HCT116 (cell line): ENCODE measurements around the gene RHD. TPM values are rescaled to one million over a fixed set of nuclear protein-coding genes. Genes with fewer than 3 reads are reported as not detected.

Experiments
- ATAC-seq: fragments of 200-7000 bp; cut with Tn5 transposase; 2 replicates; pipeline ENCODE4 v1.9.1; 2020; ENCODE audit warnings: mild to moderate bottlenecking, moderate library complexity
- BruUV-seq: library from RNA; stranded (reverse); fragments of 400-500 nt; replicated peaks from 2 replicates; lab custom pipeline; 2021; lab: Mats Ljungman, UMichigan
- CTCF ChIA-PET: fragments of 300-600 bp; sonication (Branson Sonifier 250); formaldehyde crosslinking; loops from one replicate; lab custom pipeline; 2021; ENCODE audit warnings: antibody characterized with exemption; lab: Charles Lee
- POLR2A ChIA-PET: fragments of 300-600, 350-600 bp; sonication (Branson Sonifier 250); formaldehyde crosslinking; loops from one replicate; lab custom pipeline; 2021; ENCODE audit warnings: antibody characterized with exemption; lab: Charles Lee
- RAD21 ChIA-PET, 2 experiments: fragments of 300-600 bp; sonication (Branson Sonifier 250); formaldehyde crosslinking; loops; one replicate each; lab custom pipeline; 2023; ENCODE audit warnings: low total read pairs in 2 of 2; ENCODE audit not compliant: uncharacterized antibody in 2 of 2, unreplicated experiment in 2 of 2, low non-redundant PET in 1 of 2; lab: Charles Lee
- DNase-seq: peaks from one replicate; pipeline ENCODE4 v3.0.0-alpha.2; 2010; ENCODE audit warnings: low read depth, low spot score
- H2AFZ ChIP-seq: fragments of 200-600 bp; shearing (Covaris generic), sonication (generic); 2 replicates; pipeline ENCODE4 v1.6.1; 2017; ENCODE audit warnings: low read depth, mixed run types, mixed read lengths, antibody characterized with exemption, low read length; ENCODE audit not compliant: poor library complexity, severe bottlenecking
- H3K27ac ChIP-seq: 2 replicates; pipeline ENCODE4 v1.5.1; 2012; ENCODE audit warnings: low read depth, low read length
- H3K27me3 ChIP-seq: fragments of 200-600 bp; sonication (generic); 2 replicates; pipeline ENCODE4 v1.6.1; 2016; ENCODE audit warnings: mixed run types, low read length, mixed read lengths; ENCODE audit not compliant: insufficient read depth
- H3K36me3 ChIP-seq, 2 experiments: fragments of 200-500 bp in 1 of 2; fragments of 200-600 bp in 1 of 2; sonication (Bioruptor generic) in 1 of 2; sonication (generic) in 1 of 2; 2 replicates each; pipeline versions ENCODE4 v1.5.1 to v1.6.1; 2014 to 2016; ENCODE audit warnings: low read length in 2 of 2, inconsistent platforms in 1 of 2, mixed read lengths in 1 of 2, mixed run types in 1 of 2; ENCODE audit not compliant: insufficient read depth in 2 of 2, control insufficient read depth in 1 of 2
- H3K4me1 ChIP-seq, 2 experiments: fragments of 200-600 bp in 1 of 2; sonication (generic) in 1 of 2; 2 replicates each; pipeline versions ENCODE4 v1.5.1 to v1.6.1; 2012 to 2017; ENCODE audit warnings: low read length in 2 of 2, inconsistent platforms in 1 of 2, mild to moderate bottlenecking in 1 of 2, mixed read lengths in 1 of 2, mixed run types in 1 of 2, moderate library complexity in 1 of 2; ENCODE audit not compliant: insufficient read depth in 2 of 2, control insufficient read depth in 1 of 2
- H3K4me2 ChIP-seq: fragments of 200-600 bp; sonication (generic); 2 replicates; pipeline ENCODE4 v1.6.1; 2017; ENCODE audit warnings: mixed run types, low read length, mixed read lengths
- H3K4me3 ChIP-seq, 2 experiments: fragments of 200-600 bp in 1 of 2; sonication (generic) in 1 of 2; replicated peaks in 1 of 2; 2 replicates each; pipeline ENCODE4 v1.5.1; 2011 to 2016; ENCODE audit warnings: low read length in 2 of 2, control low read depth in 1 of 2, low read depth in 1 of 2, mild to moderate bottlenecking in 1 of 2, mixed read lengths in 1 of 2, mixed run types in 1 of 2
- H3K79me2 ChIP-seq: fragments of 200-600 bp; sonication (generic); 2 replicates; pipeline ENCODE4 v1.6.1; 2017; ENCODE audit warnings: mild to moderate bottlenecking, mixed run types, low read length, moderate library complexity, mixed read lengths; ENCODE audit not compliant: insufficient read depth
- H3K9ac ChIP-seq: fragments of 200-600 bp; sonication (generic); 2 replicates; pipeline ENCODE4 v1.6.1; 2016; ENCODE audit warnings: low read length, mixed read lengths
- H3K9me2 ChIP-seq: fragments of 200-600 bp; sonication (generic), shearing (Covaris generic); 2 replicates; pipeline ENCODE4 v1.6.1; 2017; ENCODE audit warnings: mixed run types, mild to moderate bottlenecking, moderate library complexity; ENCODE audit not compliant: insufficient read depth
- H3K9me3 ChIP-seq, 2 experiments: fragments of 200-500 bp in 1 of 2; fragments of 200-600 bp in 1 of 2; sonication (Bioruptor generic) in 1 of 2; sonication (generic) in 1 of 2; 2 replicates each; pipeline ENCODE4 v1.6.1; 2014 to 2017; ENCODE audit warnings: low read length in 2 of 2, mixed read lengths in 2 of 2, inconsistent platforms in 1 of 2, low read depth in 1 of 2, mild to moderate bottlenecking in 1 of 2, mixed run types in 1 of 2, moderate library complexity in 1 of 2; ENCODE audit not compliant: control insufficient read depth in 1 of 2, insufficient read depth in 1 of 2
- H4K20me1 ChIP-seq: fragments of 200-600 bp; sonication (generic), shearing (Covaris generic); 2 replicates; pipeline ENCODE4 v1.6.1; 2017; ENCODE audit warnings: mixed run types, mild to moderate bottlenecking, moderate library complexity; ENCODE audit not compliant: insufficient read depth
- ATF3 ChIP-seq: IDR thresholded peaks from 2 replicates; pipeline ENCODE4 v1.6.1; 2012
- CBX3 ChIP-seq: IDR thresholded peaks from 2 replicates; pipeline ENCODE4 v1.6.1; 2012; ENCODE audit warnings: low read depth
- CEBPB ChIP-seq: IDR thresholded peaks from 2 replicates; pipeline ENCODE4 v1.6.1; 2012; ENCODE audit warnings: low read depth
- CTCF ChIP-seq, 3 experiments: fragments of 200-600 bp in 1 of 3; sonication (generic) in 1 of 3; IDR thresholded peaks in 2 of 3; conservative IDR thresholded peaks in 1 of 3; 2 replicates each; pipeline ENCODE4 v1.5.1; 2012 to 2017; ENCODE audit warnings: low read depth in 2 of 3, low read length in 2 of 3, antibody characterized with exemption in 1 of 3, borderline replicate concordance in 1 of 3, control low read depth in 1 of 3, mild to moderate bottlenecking in 1 of 3, mixed read lengths in 1 of 3, mixed run types in 1 of 3, moderate library complexity in 1 of 3; ENCODE audit not compliant: insufficient read depth in 1 of 3
- EGR1 ChIP-seq: IDR thresholded peaks from 2 replicates; pipeline ENCODE4 v1.6.1; 2012; ENCODE audit warnings: low read depth
- ELF1 ChIP-seq: IDR thresholded peaks from 2 replicates; pipeline ENCODE4 v1.6.1; 2012; ENCODE audit warnings: low read depth, borderline replicate concordance
- EZH2 ChIP-seq: fragments of 200-600 bp; sonication (generic); IDR thresholded peaks from 2 replicates; pipeline ENCODE4 v1.6.1; 2017; ENCODE audit warnings: antibody characterized with exemption, mixed run types
- FOSL1 ChIP-seq: IDR thresholded peaks from 2 replicates; pipeline ENCODE4 v1.6.1; 2012; ENCODE audit warnings: low read depth
- JUND ChIP-seq: IDR thresholded peaks from 2 replicates; pipeline ENCODE4 v1.6.1; 2012
- MAX ChIP-seq: IDR thresholded peaks from 2 replicates; pipeline ENCODE4 v1.6.1; 2012
- POLR2A ChIP-seq: IDR thresholded peaks from 2 replicates; pipeline ENCODE4 v1.7.0; 2011; ENCODE audit warnings: borderline replicate concordance; ENCODE audit not compliant: insufficient read depth, insufficient read length; ENCODE audit errors: extremely low read depth
- RAD21 ChIP-seq: IDR thresholded peaks from 2 replicates; pipeline ENCODE4 v1.6.1; 2012; ENCODE audit warnings: low read depth, mild to moderate bottlenecking
- REST ChIP-seq: IDR thresholded peaks from 2 replicates; pipeline ENCODE4 v1.6.1; 2012; ENCODE audit warnings: low read depth
- SP1 ChIP-seq: IDR thresholded peaks from 2 replicates; pipeline ENCODE4 v1.6.1; 2012; ENCODE audit warnings: low read depth
- SRF ChIP-seq: IDR thresholded peaks from 2 replicates; pipeline ENCODE4 v1.6.1; 2012; ENCODE audit warnings: low read depth
- TCF7L2 ChIP-seq: IDR thresholded peaks from 2 replicates; pipeline ENCODE4 v1.7.0; 2011; ENCODE audit warnings: borderline replicate concordance, inconsistent platforms; ENCODE audit not compliant: insufficient read depth, insufficient read length; ENCODE audit errors: extremely low read depth
- ZBTB33 ChIP-seq: IDR thresholded peaks from 2 replicates; pipeline ENCODE4 v1.6.1; 2011; ENCODE audit warnings: mild to moderate bottlenecking, low read length, moderate library complexity; ENCODE audit not compliant: insufficient replicate concordance; ENCODE audit errors: extremely low read depth
- ZFX ChIP-seq: fragments of 450-650 bp; IDR thresholded peaks from 2 replicates; pipeline ENCODE4 v1.6.1; 2017
- ZNF274 ChIP-seq: fragments of 200-500 bp; sonication (Bioruptor generic); IDR thresholded peaks from 2 replicates; pipeline ENCODE4 v1.6.1; 2014; ENCODE audit warnings: mild to moderate bottlenecking, low read depth, low read length, inconsistent platforms
- intact Hi-C: fragments of 100-400 bp; cut with micrococcal nuclease; formaldehyde crosslinking; loops from 2 replicates; pipeline ENCODE4 v1.10.0; 2022
- total RNA-seq: library from RNA; stranded (reverse); gene quantifications from one replicate; pipeline ENCODE4 v1.2.1, GENCODE V29; 2021; ENCODE audit not compliant: unreplicated experiment

Gene RHD
- total RNA-seq, 1 experiment from 2014 or later = not detected

GRCh38 chr1:25338188-25338981 is 66.1 kb downstream of the RHD start, which contains the start of gene TMEM50A:
Gene TMEM50A (plus strand): TSS chr1:25338334. CDS start chr1:25340487, 2,153 bp downstream.
- ChIA-PET RAD21 (no interaction called here), CTCF (no interaction called here)
- peaks cover 48% of the 10 kb centered on the region for H3K79me2 ChIP-seq
- TF ChIP-seq REST (no peak), JUND (no peak), CEBPB (no peak), ELF1 (0 out of 2 replicates have a peak, but pooled peaks have one; percentile 25), FOSL1 (no peak), EZH2 (no peak), POLR2A (no peak), RAD21 (no peak), ZNF274 (no peak), MAX (peak; percentile 49), EGR1 (no peak), TCF7L2 (no peak), CTCF (IDR thresholded peaks at IDR 0.05 in 2 of 3, conservative IDR thresholded peaks at IDR 0.05 in 1 of 3; ENCODE audit: borderline replicate concordance in 1 of 3, insufficient read depth in 1 of 3, low read depth in 2 of 3, low read length in 2 of 3) (no peak), SRF (no peak; the same call in 1 of the 2 replicates), CBX3 (no peak), ATF3 (no peak), ZFX (peak; percentile 69), ZBTB33 (no peak), SP1 (0 out of 2 replicates have a peak, but pooled peaks have one; percentile 7)

More at GRCh38 chr1:25338188-25338981, 66.1 kb downstream of the RHD start, which contains the start of gene TMEM50A:
- Histone ChIP-seq H3K9me2 (no peaks in the 10 kb centered on the region), H3K9me3 (no peaks in the 10 kb centered on the region), H4K20me1 (no peaks in the 10 kb centered on the region), H3K36me3 (no peaks in the 10 kb centered on the region), H3K27me3 (no peaks in the 10 kb centered on the region), H3K27ac (peak within 1 kb of the TSS; percentile 97), H3K4me1 (peaks cover 11 to 13% of the 10 kb centered on the region in 2 experiments), H3K4me2 (peak within 1 kb of the TSS; percentile 89), H3K4me3 (peak within 1 kb of the TSS; percentile 83 to 91), H3K9ac (peak within 1 kb of the TSS; percentile 87), H2AFZ (no peak within 1 kb of the TSS)
- peak; percentile 68 for DNase-seq
- peak; percentile 76 for ATAC-seq
- TSS peak; percentile 57 for BruUV-seq
- intact Hi-C loops = no loop called here
- POLR2A ChIA-PET = no interaction called here
